ENCODE data around the gene MRTFA.

DNA sequence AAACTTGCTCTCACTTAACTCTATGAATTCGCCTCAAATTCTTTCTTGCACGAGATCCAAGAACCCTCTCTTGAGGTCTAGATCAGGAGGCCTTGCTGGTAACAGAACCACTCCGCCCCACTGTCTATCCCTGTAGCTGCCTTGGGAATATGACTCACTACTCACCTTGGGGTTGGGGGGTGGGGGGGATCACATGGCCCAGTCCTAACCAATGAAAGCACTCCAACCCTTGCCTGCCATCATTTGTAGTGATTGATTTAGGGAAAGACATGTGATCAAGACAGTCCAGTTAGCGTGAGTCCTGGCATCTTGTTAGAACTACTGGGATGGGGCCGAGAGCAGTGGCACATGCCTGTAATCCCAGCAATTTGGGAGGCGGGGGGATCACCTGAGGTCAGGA lies 4.8 kb upstream of the MRTFA start:
- TF ChIP-seq, protein P1, sequence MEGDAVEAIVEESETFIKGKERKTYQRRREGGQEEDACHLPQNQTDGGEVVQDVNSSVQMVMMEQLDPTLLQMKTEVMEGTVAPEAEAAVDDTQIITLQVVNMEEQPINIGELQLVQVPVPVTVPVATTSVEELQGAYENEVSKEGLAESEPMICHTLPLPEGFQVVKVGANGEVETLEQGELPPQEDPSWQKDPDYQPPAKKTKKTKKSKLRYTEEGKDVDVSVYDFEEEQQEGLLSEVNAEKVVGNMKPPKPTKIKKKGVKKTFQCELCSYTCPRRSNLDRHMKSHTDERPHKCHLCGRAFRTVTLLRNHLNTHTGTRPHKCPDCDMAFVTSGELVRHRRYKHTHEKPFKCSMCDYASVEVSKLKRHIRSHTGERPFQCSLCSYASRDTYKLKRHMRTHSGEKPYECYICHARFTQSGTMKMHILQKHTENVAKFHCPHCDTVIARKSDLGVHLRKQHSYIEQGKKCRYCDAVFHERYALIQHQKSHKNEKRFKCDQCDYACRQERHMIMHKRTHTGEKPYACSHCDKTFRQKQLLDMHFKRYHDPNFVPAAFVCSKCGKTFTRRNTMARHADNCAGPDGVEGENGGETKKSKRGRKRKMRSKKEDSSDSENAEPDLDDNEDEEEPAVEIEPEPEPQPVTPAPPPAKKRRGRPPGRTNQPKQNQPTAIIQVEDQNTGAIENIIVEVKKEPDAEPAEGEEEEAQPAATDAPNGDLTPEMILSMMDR (IDR thresholded peaks at IDR 0.05 in 8 of 11, conservative IDR thresholded peaks at IDR 0.05 in 3 of 11) = no peak
- TF ChIP-seq POLR2A (IDR thresholded peaks at IDR 0.05) (no peak), POLR2AphosphoS5 (IDR thresholded peaks at IDR 0.05) (no peak)
